ENCODE measurements around the gene NOX5.

The NOX5 gene

GRCh38 chr15:69082021-69082502 is 67.6 kb downstream of the NOX5 start:
- H3K36me3 ChIP-seq (ENCODE audit: control insufficient read depth, insufficient read depth, low read length), result no peaks in the 10 kb centered on the region
- no peak overlapping the region for H3K27ac ChIP-seq (ENCODE audit: low read depth, low read length, severe bottlenecking)
- 87% methylated on average over 3 of the region's 3 CpGs for WGBS, 2 experiments (ENCODE audit: insufficient coverage in 2 of 2)
- H3K4me1 ChIP-seq (ENCODE audit: control insufficient read depth, insufficient read depth, low read length, poor library complexity, severe bottlenecking), result peaks cover 12% of the 10 kb centered on the region
- H3K4me3 ChIP-seq (ENCODE audit: extremely low read depth, insufficient read depth, low read length, poor library complexity, severe bottlenecking), result no peak overlapping the region
- no peaks in the 10 kb centered on the region for H3K9me3 ChIP-seq (ENCODE audit: control insufficient read depth, low read length)

GRCh38 chr15:69082554-69082953 is 68.1 kb downstream of the NOX5 start:
- Histone ChIP-seq H3K36me3 (ENCODE audit: control insufficient read depth, insufficient read depth, low read length) (no peaks in the 10 kb centered on the region), H3K9me3 (ENCODE audit: control insufficient read depth, low read length) (no peaks in the 10 kb centered on the region), H3K4me3 (ENCODE audit: extremely low read depth, insufficient read depth, low read length, poor library complexity, severe bottlenecking) (no peak overlapping the region), H3K27ac (ENCODE audit: low read depth, low read length, severe bottlenecking) (no peak overlapping the region), H3K4me1 (ENCODE audit: control insufficient read depth, insufficient read depth, low read length, poor library complexity, severe bottlenecking) (peaks cover 12% of the 10 kb centered on the region)
- whole genome bisulfite sequencing, 2 experiments (ENCODE audit: insufficient coverage in 2 of 2), result 100% methylated on average over 1 of the region's 3 CpGs; no CpG with 5 or more reads in 1 of the 2 experiments

GRCh38 chr15:69084404-69085030 is 70.0 kb downstream of the NOX5 start:
- Histone ChIP-seq H3K27ac (ENCODE audit: low read depth, low read length, severe bottlenecking) (no peak overlapping the region), H3K36me3 (ENCODE audit: control insufficient read depth, insufficient read depth, low read length) (no peaks in the 10 kb centered on the region), H3K4me1 (ENCODE audit: control insufficient read depth, insufficient read depth, low read length, poor library complexity, severe bottlenecking) (peaks cover 12% of the 10 kb centered on the region), H3K4me3 (ENCODE audit: extremely low read depth, insufficient read depth, low read length, poor library complexity, severe bottlenecking) (no peak overlapping the region), H3K9me3 (ENCODE audit: control insufficient read depth, low read length) (no peaks in the 10 kb centered on the region)
- WGBS, 2 experiments (ENCODE audit: insufficient coverage in 2 of 2), result 83 to 100% methylated on average over 1 of the region's 2 CpGs

- Histone ChIP-seq H3K36me3 (ENCODE audit: control insufficient read depth, insufficient read depth, low read length) (no peaks in the 10 kb centered on the region), H3K27ac (ENCODE audit: low read depth, low read length, severe bottlenecking) (no peak overlapping the region), H3K4me1 (ENCODE audit: control insufficient read depth, insufficient read depth, low read length, poor library complexity, severe bottlenecking) (peaks cover 11% of the 10 kb centered on the region), H3K9me3 (ENCODE audit: control insufficient read depth, low read length) (no peaks in the 10 kb centered on the region), H3K4me3 (ENCODE audit: extremely low read depth, insufficient read depth, low read length, poor library complexity, severe bottlenecking) (no peak overlapping the region)
- 43 to 73% methylated on average over 1 of the region's 5 CpGs for WGBS, 2 experiments (ENCODE audit: insufficient coverage in 2 of 2)
These were observed 71.0 kb downstream of the NOX5 start for GRCh38 chr15:69085325-69086081.

GRCh38 chr15:69086427-69087204 is 72.1 kb downstream of the NOX5 start:
- 28 to 37% methylated on average over 6 to 8 of the region's 14 CpGs for WGBS, 2 experiments (ENCODE audit: insufficient coverage in 2 of 2)
- H3K4me3 ChIP-seq (ENCODE audit: extremely low read depth, insufficient read depth, low read length, poor library complexity, severe bottlenecking), result no peak overlapping the region
- no peaks in the 10 kb centered on the region for H3K9me3 ChIP-seq (ENCODE audit: control insufficient read depth, low read length)
- no peak overlapping the region for H3K27ac ChIP-seq (ENCODE audit: low read depth, low read length, severe bottlenecking)
- H3K4me1 ChIP-seq (ENCODE audit: control insufficient read depth, insufficient read depth, low read length, poor library complexity, severe bottlenecking), result peaks cover 2% of the 10 kb centered on the region
- no peaks in the 10 kb centered on the region for H3K36me3 ChIP-seq (ENCODE audit: control insufficient read depth, insufficient read depth, low read length)

- Histone ChIP-seq H3K27ac (ENCODE audit: low read depth, low read length, severe bottlenecking) (no peak overlapping the region), H3K36me3 (ENCODE audit: control insufficient read depth, insufficient read depth, low read length) (no peaks in the 10 kb centered on the region), H3K9me3 (ENCODE audit: control insufficient read depth, low read length) (no peaks in the 10 kb centered on the region), H3K4me3 (ENCODE audit: extremely low read depth, insufficient read depth, low read length, poor library complexity, severe bottlenecking) (no peak overlapping the region), H3K4me1 (ENCODE audit: control insufficient read depth, insufficient read depth, low read length, poor library complexity, severe bottlenecking) (no peaks in the 10 kb centered on the region)
- WGBS, 2 experiments (ENCODE audit: insufficient coverage in 2 of 2), result 68% methylated on average over 5 of the region's 5 CpGs
These were observed 73.0 kb downstream of the NOX5 start for GRCh38 chr15:69087366-69087976.

GRCh38 chr15:69088300-69088965 is 73.9 kb downstream of the NOX5 start:
- Histone ChIP-seq H3K4me3 (ENCODE audit: extremely low read depth, insufficient read depth, low read length, poor library complexity, severe bottlenecking) (no peak overlapping the region), H3K36me3 (ENCODE audit: control insufficient read depth, insufficient read depth, low read length) (no peaks in the 10 kb centered on the region), H3K9me3 (ENCODE audit: control insufficient read depth, low read length) (no peaks in the 10 kb centered on the region), H3K4me1 (ENCODE audit: control insufficient read depth, insufficient read depth, low read length, poor library complexity, severe bottlenecking) (no peaks in the 10 kb centered on the region), H3K27ac (ENCODE audit: low read depth, low read length, severe bottlenecking) (no peak overlapping the region)
- 33 to 41% methylated on average over 5 to 6 of the region's 10 CpGs for WGBS, 2 experiments (ENCODE audit: insufficient coverage in 2 of 2)

GRCh38 chr15:69089258-69089657 is 74.8 kb downstream of the NOX5 start:
- H3K4me1 ChIP-seq (ENCODE audit: control insufficient read depth, insufficient read depth, low read length, poor library complexity, severe bottlenecking), result no peaks in the 10 kb centered on the region
- WGBS, 2 experiments (ENCODE audit: insufficient coverage in 2 of 2), result 23 to 39% methylated on average over 2 to 3 of the region's 5 CpGs
- no peak overlapping the region for H3K27ac ChIP-seq (ENCODE audit: low read depth, low read length, severe bottlenecking)
- no peaks in the 10 kb centered on the region for H3K36me3 ChIP-seq (ENCODE audit: control insufficient read depth, insufficient read depth, low read length)
- H3K4me3 ChIP-seq (ENCODE audit: extremely low read depth, insufficient read depth, low read length, poor library complexity, severe bottlenecking), result no peak overlapping the region
- no peaks in the 10 kb centered on the region for H3K9me3 ChIP-seq (ENCODE audit: control insufficient read depth, low read length)

GRCh38 chr15:69090197-69090948 is 75.9 kb downstream of the NOX5 start:
- WGBS, 2 experiments (ENCODE audit: insufficient coverage in 2 of 2), result 46 to 70% methylated on average over 1 to 2 of the region's 5 CpGs
- Histone ChIP-seq H3K36me3 (ENCODE audit: control insufficient read depth, insufficient read depth, low read length) (no peaks in the 10 kb centered on the region), H3K9me3 (ENCODE audit: control insufficient read depth, low read length) (no peaks in the 10 kb centered on the region), H3K4me1 (ENCODE audit: control insufficient read depth, insufficient read depth, low read length, poor library complexity, severe bottlenecking) (no peaks in the 10 kb centered on the region), H3K4me3 (ENCODE audit: extremely low read depth, insufficient read depth, low read length, poor library complexity, severe bottlenecking) (no peak overlapping the region), H3K27ac (ENCODE audit: low read depth, low read length, severe bottlenecking) (no peak overlapping the region)

Data from mesodermal cell (in vitro differentiated cells).